Upper lobe of left lung (tissue), 6 donors: ENCODE results near the gene DRAXIN. TPM values are rescaled to one million over a fixed set of nuclear protein-coding genes. Genes with fewer than 3 reads are reported as not detected.

Experiments
- ATAC-seq, 2 donors: fragments of 200-7000 bp; cut with Tn5 transposase; one replicate each; pipeline ENCODE4 v1.9.1; 2022; ENCODE audit warnings: mild to moderate bottlenecking in 2 of 2, moderate library complexity in 2 of 2; ENCODE audit not compliant: low FRiP score in 2 of 2
- DNase-seq, 2 donors: peaks; one replicate each; pipeline ENCODE4 v3.0.0-alpha.2; 2019 to 2020
- H3K27ac ChIP-seq, 4 donors: fragments of 200-600 bp; sonication (generic); one replicate each; pipeline ENCODE4 v1.5.1; 2016 to 2019
- H3K27me3 ChIP-seq, 4 donors: fragments of 200-600 bp; sonication (generic); one replicate each; pipeline ENCODE4 v1.5.1; 2017 to 2019
- H3K36me3 ChIP-seq, 4 donors: fragments of 200-600 bp; sonication (generic); one replicate each; pipeline ENCODE4 v1.5.1; 2016 to 2019
- H3K4me1 ChIP-seq, 4 donors: fragments of 200-600 bp; sonication (generic); one replicate each; pipeline ENCODE4 v1.5.1; 2018 to 2019
- H3K4me3 ChIP-seq, 4 donors: fragments of 200-600 bp; sonication (generic); one replicate each; pipeline ENCODE4 v1.5.1; 2017 to 2019; ENCODE audit warnings: mild to moderate bottlenecking in 2 of 4, moderate library complexity in 1 of 4
- H3K9me3 ChIP-seq, 4 donors: fragments of 200-600 bp; sonication (generic); one replicate each; pipeline ENCODE4 v1.5.1; 2018 to 2019
- EP300 ChIP-seq, 4 donors: sonication (generic); formaldehyde crosslinking; IDR thresholded peaks; one replicate each; pipeline ENCODE4 v1.5.1; 2017; ENCODE audit warnings: antibody characterized with exemption in 4 of 4, control low read depth in 2 of 4
- POLR2A ChIP-seq, 4 donors: fragments of 450-650 bp; IDR thresholded peaks; one replicate each; pipeline ENCODE4 v1.5.1; 2016 to 2017; ENCODE audit warnings: antibody characterized with exemption in 4 of 4, mild to moderate bottlenecking in 2 of 4
- POLR2AphosphoS5 ChIP-seq, 2 donors: sonication (generic); formaldehyde crosslinking; IDR thresholded peaks; one replicate each; pipeline ENCODE4 v1.5.1; 2017; ENCODE audit warnings: antibody characterized with exemption in 2 of 2
- WGBS, 2 donors: methylation state at CpG; one replicate each; pipeline ENCODE4 v1.1.5; 2017 to 2018; 5-methylcytosine and 5-hydroxymethylcytosine counted together
- total RNA-seq, 6 donors: library from RNA; depleted of rRNA in 4 of 6; stranded (reverse); fragments of >200 nt in 4 of 6; gene quantifications; one replicate each; pipeline versions ENCODE4 v1.1.0 to v1.2.1, GENCODE V29; 2016 to 2021
- TF ChIP-seq, protein P1 (sequence below), 6 experiments: fragments of 450-650 bp in 4 of 6; fragments of 200-600 bp in 2 of 6; sonication (generic) in 2 of 6; IDR thresholded peaks; one replicate each; pipeline ENCODE4 v1.5.1; 2016 to 2019; ENCODE audit warnings: antibody characterized with exemption in 6 of 6
- donor health status: DM: no; HTN: no; CAD: no; lungs with moderate emphysema.
- donor health status: DM: no; HTN: yes; CAD: no; lungs with severe emphysema.

The DRAXIN gene
- total RNA-seq, 6 donors from 2014 or later, result 0.11 to 0.17 TPM; not detected in 4

DNA sequence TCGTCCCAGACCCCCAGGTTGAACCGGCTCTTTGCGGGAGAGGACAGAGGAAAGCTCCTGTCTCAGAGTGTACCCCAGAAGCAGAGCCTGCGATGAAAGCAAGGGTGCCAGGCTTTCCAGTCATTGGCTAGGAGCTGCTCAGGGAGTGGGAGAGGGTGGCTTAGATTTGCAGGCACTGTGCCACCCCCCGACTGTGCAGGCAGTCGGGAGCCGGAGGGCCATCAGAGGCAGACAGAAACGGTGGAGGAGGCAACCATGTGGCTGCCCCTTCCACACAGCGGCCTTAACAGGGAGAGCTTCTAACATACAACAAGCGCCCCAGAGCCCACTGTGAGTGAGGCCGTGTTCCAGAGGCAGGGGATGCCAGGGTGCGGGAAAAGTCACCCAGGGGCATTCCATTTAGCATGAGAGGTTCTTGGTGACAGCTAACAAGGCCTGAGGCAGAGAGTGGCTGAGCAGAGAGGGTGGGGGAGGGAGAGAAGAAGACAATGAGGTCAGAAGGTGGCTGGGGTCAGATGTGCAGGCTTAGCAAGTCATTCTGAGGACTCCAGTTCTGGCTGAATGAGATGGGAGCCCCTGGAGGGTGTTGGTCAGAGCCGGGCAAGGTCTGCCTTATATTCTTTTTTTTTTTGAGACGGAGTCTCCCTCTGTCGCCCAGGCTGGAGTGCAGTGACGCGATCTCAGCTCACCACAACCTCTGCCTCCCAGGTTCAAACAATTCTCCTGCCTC, 61.0 kb downstream of the DRAXIN start:
- ATAC-seq (no peak), DNase-seq (no peak)
- TF ChIP-seq POLR2A (IDR thresholded peaks at IDR 0.05) (no peak), POLR2AphosphoS5 (IDR thresholded peaks at IDR 0.05) (no peak), EP300 (IDR thresholded peaks at IDR 0.05) (no peak)
- TF ChIP-seq, protein P1, sequence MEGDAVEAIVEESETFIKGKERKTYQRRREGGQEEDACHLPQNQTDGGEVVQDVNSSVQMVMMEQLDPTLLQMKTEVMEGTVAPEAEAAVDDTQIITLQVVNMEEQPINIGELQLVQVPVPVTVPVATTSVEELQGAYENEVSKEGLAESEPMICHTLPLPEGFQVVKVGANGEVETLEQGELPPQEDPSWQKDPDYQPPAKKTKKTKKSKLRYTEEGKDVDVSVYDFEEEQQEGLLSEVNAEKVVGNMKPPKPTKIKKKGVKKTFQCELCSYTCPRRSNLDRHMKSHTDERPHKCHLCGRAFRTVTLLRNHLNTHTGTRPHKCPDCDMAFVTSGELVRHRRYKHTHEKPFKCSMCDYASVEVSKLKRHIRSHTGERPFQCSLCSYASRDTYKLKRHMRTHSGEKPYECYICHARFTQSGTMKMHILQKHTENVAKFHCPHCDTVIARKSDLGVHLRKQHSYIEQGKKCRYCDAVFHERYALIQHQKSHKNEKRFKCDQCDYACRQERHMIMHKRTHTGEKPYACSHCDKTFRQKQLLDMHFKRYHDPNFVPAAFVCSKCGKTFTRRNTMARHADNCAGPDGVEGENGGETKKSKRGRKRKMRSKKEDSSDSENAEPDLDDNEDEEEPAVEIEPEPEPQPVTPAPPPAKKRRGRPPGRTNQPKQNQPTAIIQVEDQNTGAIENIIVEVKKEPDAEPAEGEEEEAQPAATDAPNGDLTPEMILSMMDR (IDR thresholded peaks at IDR 0.05), result no peak
- Histone ChIP-seq H3K27me3 (no peaks in the 10 kb centered on the region), H3K4me1 (peaks cover 4 to 18% (median 5%) of the 10 kb centered on the region in 4 donors), H3K36me3 (peaks cover 0 to 40% (median 30%) of the 10 kb centered on the region in 4 donors), H3K27ac (no peak overlapping the region), H3K9me3 (no peaks in the 10 kb centered on the region), H3K4me3 (no peak overlapping the region)
- 51 to 62% methylated on average over 12 to 17 of the region's 17 CpGs for WGBS, 2 donors

DNA sequence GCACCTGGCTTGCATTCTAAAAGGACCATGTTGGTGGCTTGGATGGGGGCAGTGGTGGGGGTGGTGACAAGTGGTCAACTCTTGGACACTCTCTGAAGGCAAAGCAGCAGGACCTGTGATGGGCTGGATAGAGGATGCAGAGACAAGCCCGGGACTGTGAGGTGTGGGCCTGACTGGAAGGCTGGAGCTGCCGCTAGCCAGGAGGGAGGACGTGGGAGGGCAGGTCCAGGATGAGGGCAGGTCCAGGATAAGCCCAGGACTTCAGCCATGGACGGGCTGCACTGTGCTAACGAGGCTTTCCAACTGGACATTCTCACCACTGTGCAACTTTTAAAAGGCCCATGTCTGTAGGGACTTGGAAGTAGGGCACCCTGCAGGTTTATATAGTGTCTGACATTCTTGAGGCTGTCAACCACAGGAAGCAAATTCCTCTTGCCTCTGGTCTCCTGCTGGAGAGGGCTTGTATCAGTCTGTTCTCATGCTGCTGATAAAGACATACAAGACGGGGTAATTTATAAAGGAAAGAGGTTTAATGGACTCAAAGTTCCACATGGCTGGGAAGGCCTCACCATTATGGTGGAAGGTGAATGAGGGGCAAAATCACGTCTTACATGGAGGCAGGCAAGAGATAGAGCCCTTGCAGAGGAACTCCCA, 62.2 kb downstream of the DRAXIN start:
- Histone ChIP-seq H3K4me1 (peaks cover 4 to 13% (median 4%) of the 10 kb centered on the region in 4 donors), H3K4me3 (no peak overlapping the region), H3K36me3 (peaks cover 0 to 28% (median 24%) of the 10 kb centered on the region in 4 donors), H3K9me3 (no peaks in the 10 kb centered on the region), H3K27me3 (no peaks in the 10 kb centered on the region), H3K27ac (no peak overlapping the region)
- ATAC-seq (no peak), DNase-seq (no peak)
- WGBS, 2 donors, result 55% methylated on average over 5 to 7 of the region's 7 CpGs
- TF ChIP-seq, protein P1 (IDR thresholded peaks at IDR 0.05), result no peak
- TF ChIP-seq POLR2A (IDR thresholded peaks at IDR 0.05), result no peak
- TF ChIP-seq POLR2AphosphoS5 (IDR thresholded peaks at IDR 0.05), result no peak
- TF ChIP-seq EP300 (IDR thresholded peaks at IDR 0.05), result no peak

DNA sequence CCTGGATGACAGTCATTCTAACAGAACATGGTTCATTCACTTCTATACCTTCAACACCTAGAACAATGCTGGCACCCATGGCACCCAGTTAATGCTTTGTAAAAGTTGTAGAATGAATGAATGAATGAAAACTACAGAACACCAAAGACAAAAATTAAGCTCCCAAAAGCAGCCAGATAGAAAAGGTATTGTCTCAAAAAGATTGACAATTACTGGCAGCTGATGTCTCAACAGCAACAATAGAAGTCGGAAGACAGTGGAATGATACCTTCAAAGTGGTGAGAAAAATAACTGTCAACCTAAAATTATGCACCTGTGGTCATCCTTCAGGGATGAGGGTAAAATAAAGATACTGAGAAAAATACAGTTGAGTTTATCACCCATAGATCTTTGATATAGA, 65.5 kb downstream of the DRAXIN start:
- no peak for DNase-seq
- peaks cover 3 to 11% (median 7%) of the 10 kb centered on the region in 4 donors for H3K4me1 ChIP-seq

DNA sequence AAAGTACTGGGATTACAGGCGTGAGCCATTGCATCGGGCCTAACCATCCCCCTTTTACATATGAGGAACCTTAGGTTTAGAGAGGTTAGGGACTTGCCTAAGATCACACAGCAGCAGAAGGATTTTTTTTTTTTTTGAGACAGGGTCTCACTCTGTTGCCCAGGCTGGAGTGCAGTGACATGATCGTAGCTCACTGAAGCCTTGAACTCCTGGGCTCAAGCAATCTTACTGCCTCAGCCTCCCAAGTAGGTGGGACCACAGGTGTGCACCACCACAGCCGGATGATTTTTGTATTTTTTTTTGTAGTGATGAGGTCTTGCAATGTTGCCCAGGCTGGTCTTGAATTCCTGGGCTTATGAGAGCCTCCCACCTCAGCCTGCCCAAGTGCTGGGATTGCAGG, 68.3 kb downstream of the DRAXIN start:
- Histone ChIP-seq H3K4me1 (peaks cover 7 to 10% (median 8%) of the 10 kb centered on the region in 4 donors), H3K27me3 (peaks cover 0 to 8% (median 2%) of the 10 kb centered on the region in 4 donors), H3K27ac (no peak overlapping the region), H3K36me3 (no peaks in the 10 kb centered on the region), H3K9me3 (no peaks in the 10 kb centered on the region), H3K4me3 (no peak overlapping the region)
- DNase-seq (no peak), ATAC-seq (no peak)
- TF ChIP-seq, protein P1 (IDR thresholded peaks at IDR 0.05), result no peak
- TF ChIP-seq EP300 (IDR thresholded peaks at IDR 0.05) (no peak), POLR2A (IDR thresholded peaks at IDR 0.05) (no peak)
- 86 to 95% methylated on average over 4 of the region's 4 CpGs for WGBS, 2 donors

More for the DNA sequence above, 65.5 kb downstream of the DRAXIN start:
- ATAC-seq, result no peak
- Histone ChIP-seq H3K27ac (no peak overlapping the region), H3K27me3 (peaks cover 0 to 7% (median 0%) of the 10 kb centered on the region in 4 donors), H3K4me3 (no peak overlapping the region), H3K9me3 (no peaks in the 10 kb centered on the region), H3K36me3 (no peaks in the 10 kb centered on the region)
- TF ChIP-seq POLR2AphosphoS5 (IDR thresholded peaks at IDR 0.05), result no peak
- TF ChIP-seq EP300 (IDR thresholded peaks at IDR 0.05), result no peak
- TF ChIP-seq POLR2A (IDR thresholded peaks at IDR 0.05), result no peak
- TF ChIP-seq, protein P1 (IDR thresholded peaks at IDR 0.05), result no peak
- WGBS, 2 donors, result 97 to 100% methylated on average over 1 of the region's 1 CpG
